NCI-H2196 treated with DMSO at 0.1 percent for 48 hours (cell line): ENCODE data around the gene CDKN2AIPNL.

Experiments
- DNase-seq: peaks from one replicate; lab custom pipeline; 2025; ENCODE audit not compliant: unreplicated experiment; lab: John Stamatoyannopoulos, UW

The CDKN2AIPNL gene, protein sequence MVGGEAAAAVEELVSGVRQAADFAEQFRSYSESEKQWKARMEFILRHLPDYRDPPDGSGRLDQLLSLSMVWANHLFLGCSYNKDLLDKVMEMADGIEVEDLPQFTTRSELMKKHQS

DNA sequence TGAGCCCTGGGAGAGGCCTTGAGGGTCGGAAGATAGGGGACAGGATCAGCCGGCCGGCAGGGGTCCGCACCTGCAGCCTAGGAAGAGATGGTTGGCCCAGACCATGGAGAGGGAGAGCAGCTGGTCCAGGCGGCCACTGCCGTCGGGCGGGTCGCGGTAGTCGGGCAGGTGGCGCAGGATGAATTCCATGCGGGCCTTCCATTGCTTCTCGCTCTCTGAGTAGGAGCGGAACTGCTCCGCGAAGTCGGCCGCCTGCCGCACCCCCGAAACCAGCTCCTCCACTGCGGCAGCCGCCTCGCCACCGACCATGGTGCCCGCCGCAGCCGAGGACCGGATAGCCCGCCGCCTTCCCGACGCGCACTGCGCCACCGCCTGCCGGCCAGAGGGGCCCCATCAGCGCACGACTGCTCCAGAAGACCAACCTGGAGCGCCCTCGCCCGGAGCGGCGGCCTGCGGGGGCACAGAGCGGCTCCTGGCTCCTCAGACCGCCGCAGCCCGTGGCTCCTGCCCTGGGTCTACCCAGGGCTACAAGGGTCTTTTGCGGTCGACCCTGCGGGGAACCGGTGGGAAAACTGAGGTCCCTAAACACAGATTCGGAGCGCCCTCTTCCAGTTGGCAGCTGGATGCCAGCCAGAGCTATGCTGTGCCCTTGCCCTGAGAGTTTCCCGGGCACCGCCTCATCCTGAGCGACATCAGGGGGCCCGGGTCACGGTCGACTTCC is at the start of gene CDKN2AIPNL:
Gene CDKN2AIPNL (minus strand): TSS at position 336 of the 721 bp plus-strand sequence. CDS start 27 bp downstream, at position 309.
- peak; percentile 82 for DNase-seq

DNA sequence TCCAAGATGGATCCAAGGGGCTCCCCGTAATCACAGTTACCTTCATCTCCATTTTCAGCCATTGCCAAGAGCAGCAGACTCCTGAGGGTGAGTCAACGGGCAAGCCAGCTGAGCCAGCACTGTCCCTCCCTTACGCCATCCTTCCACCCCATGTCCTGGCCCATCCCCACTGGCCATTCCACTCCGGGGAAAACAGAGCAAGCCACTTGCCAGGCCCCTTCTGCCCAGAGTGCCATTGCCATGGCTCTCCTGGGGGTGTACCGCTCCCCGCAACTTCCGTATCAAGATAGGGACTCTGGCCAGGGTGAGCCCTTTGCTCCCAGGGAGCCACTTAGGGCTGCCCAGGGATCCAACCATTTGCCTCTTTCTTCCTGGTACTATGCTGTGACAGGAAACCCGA is 48.9 kb upstream of the CDKN2AIPNL start:
- DNase-seq, result no peak

DNA sequence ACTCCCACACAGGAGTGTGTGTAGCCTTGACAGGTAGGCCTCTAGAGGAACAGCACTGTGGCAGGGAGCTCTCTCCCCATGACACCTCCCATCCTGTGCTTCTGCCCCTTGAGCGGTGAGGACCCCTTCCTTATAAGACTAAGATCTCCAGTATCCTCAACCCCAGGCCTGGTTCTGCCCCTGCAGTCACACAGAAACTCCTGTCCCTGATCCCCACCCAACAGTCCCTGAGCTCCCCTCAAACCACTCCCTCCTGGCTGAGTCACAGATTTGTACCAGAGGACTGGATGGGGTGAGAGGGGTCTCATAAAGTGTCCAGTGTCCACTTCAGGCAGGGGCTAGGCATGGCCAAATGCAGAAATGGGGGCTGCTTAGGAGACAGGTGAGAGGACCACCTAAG is 47.8 kb upstream of the CDKN2AIPNL start:
- no peak for DNase-seq

DNA sequence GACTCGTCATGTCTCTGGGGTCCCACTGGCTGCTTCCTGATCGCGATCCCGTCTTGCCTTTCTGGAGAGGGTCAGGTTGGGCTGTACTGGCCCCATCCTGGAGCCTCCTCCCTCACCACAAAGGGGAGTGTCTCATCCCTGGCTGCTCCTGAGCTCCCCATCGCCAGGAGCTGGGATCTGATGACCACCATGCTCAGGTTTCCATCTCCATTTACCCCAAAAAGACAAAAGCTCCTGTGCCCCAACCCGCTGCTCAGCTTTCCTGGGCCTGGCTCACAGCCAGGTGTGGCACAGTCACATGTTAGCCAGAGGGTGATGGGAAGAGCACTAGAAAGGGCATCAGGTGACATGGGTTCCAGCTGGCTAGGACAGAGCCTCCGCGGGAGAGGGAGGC is 47.3 kb upstream of the CDKN2AIPNL start:
- DNase-seq, result no peak

DNA sequence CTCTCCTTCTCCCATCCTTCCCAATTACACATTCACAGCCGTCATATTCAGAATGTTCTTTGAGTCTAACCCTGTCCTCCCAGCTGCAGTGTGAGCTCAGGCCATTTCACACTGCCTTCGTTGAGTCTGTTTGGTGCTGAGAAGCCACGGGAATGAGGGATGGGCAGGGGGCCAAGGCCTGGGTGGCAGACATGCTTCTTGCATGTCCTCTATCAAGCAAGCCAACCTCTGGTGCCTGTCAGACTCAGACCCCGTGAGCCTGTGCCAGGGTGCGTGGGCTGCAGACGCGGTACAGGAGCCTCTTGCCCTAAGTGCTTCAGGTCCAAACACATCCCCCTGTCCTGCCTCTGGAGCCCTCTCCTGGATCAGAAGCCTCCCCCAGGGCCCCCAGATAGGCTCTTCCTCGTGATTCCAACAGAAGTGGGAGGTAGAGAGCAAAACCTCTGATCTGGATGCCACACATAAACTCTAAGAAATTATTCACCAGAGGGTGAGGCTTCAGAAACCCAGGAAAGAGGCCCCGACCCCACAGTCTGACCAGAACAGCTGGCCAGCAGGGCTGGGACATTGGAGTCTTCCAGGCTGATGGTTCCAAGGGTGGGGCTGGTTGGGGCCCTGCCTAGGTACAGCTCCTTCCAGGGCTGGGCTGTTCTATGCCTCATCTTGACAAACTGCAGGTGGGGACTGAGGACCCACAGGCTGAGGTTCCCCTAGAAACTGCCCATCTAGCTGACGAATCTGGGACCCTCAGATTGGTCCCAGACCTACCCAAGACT is 46.7 kb upstream of the CDKN2AIPNL start:
- no peak for DNase-seq

DNA sequence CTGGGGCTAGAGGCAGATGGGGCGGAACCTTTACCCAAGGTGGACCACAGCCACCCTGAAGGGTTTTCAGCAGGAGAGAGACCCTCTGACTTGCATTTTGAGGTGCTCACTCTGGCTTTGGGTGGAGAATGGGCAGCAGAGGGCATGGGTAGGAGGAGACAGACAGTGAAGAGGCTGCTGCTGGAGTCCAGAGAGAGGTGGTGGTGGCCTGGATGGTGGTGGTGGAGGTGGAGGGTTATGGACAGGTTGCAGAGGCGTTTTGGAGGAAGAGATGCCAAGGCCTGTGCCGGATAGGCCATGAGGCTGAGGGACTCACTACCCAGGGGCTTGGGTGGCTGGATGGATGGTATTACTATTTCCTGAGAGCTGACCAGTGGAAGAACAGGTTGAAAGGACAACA is 46.1 kb upstream of the CDKN2AIPNL start:
- DNase-seq, result no peak

DNA sequence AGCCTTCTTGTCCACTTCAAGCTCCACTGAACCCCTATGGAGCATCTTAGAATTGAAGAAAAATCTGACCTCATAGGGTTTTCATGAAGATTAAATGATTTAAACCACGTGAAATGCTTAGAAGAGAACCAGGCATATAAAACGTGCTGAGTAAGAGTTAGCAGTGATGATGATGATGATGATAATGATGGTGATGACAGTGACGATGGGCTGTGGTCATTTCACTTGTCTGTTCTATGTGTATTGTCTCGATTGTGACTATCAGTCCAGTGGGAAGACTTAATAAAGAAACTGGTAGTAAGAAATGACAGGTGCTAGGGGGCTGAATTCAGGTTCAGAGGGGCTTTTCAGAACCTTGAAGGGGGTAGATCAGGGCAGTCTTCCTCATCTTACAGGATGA is 45.1 kb upstream of the CDKN2AIPNL start:
- no peak for DNase-seq

DNA sequence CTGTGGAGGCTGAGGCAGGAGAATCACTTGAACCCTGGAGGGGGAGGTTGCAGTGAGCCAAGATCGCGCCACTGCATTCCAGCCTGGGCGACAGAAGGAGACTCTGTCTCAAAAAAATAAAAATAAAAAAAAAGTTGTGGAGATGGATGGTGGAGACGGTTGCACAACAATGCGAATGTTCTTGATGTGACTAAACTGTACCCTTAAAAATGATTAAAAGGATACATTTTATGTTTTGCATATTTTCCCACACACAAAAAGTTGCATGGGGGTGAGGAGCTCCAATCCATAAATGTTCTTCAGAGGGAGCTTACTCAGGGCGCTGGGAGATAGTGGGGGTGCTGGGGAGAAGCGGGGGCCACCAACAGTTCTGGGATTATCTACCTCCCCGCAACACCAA is 43.8 kb upstream of the CDKN2AIPNL start:
- DNase-seq, result no peak

DNA sequence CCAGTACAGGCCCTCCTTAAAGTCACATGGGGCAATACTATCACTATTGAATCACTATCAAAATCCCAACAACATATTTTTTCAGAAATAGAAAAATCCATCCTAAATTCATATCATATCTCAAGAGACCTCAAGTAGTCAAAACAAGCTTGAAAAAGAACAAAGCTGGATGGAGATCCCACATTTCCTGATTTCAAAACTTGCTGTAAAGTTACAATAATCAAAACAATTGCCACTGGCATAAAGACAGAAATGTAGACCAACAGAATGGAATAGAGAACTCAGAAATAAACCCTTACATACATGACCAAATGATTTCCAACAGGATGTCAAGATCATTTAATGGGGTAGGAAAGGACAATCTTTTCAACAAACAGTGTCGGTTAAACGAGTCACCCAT is 41.3 kb upstream of the CDKN2AIPNL start:
- no peak for DNase-seq

DNA sequence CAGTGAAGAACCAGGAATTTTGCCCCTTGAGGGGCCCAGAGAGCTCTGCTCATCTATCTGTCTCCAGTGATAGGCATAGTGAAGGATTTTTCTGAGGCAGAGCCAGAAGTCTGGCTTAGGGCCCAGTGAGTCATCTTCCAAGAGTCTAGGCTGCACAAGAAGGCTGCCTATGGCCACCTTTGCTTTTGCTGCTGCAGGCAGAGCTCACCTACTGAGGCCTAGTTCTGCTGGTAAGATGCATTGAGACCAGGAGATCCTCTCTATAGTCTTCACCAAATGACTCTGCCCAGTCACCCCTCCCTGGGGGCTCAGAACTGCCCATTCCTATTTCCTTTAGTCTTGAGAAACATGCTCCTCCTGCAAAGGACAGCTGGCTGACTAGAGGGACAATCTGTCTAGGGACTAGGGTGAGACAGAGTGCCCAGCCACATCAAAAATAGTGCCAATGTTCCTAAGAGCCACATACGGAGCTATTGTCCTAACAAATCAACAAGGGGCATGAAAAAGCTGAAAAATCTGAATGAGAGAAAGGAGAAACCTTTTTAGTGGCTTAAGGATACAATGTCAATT is 40.3 kb upstream of the CDKN2AIPNL start:
- DNase-seq, result peak; percentile 33

DNA sequence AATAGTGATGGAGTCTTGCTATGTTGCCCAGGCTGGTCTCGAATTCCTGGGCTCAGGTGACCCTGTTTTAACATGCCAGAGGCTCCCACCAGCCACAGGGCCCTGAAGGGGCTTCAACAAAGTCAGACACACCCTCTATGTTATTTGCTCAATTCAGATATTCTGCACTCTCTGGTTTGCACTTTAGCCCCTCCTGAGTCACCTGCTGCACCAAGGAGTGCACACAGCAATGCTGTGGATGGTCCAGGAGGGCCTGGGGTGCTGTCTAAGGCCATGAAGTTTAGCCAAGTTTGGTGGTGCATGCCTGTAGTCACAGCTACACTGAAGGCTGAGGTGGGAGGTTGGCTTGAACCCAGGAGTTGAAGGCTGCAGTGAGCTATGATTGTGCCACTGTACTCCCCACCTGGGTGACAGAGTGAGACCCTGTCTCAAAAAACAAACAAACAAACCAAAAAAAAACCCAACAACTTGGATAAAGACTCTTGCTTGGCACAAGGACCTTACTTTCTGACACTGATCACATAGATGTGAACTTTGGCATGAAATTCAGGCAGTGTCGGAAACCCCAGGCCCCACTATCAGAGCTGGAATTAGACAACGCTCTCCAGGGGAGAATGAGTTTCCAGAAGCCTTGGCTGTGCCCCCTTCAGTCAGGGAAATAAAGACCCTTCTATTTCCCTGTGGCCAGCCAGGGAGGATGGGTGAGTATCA is 39.7 kb upstream of the CDKN2AIPNL start:
- DNase-seq, result no peak

DNA sequence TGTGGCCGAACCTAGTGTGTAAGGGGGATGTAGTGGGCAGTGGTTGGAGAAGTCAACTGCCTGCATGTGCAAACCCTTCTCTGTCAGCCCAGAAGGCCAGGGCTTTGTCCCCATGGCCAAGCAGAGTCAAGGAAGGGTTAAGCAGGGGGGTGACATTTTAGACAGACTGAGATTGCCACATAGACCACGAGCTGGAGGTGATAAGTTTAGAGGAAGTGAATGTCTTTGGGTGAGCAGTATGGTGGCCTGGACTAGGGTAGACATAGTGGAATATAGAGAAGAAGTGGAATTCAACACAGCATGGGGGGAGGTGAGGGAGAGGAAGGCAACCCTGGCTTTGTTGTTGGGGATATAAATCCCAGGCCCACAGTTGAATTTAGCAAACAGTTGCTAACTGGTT is 38.7 kb upstream of the CDKN2AIPNL start:
- no peak for DNase-seq

DNA sequence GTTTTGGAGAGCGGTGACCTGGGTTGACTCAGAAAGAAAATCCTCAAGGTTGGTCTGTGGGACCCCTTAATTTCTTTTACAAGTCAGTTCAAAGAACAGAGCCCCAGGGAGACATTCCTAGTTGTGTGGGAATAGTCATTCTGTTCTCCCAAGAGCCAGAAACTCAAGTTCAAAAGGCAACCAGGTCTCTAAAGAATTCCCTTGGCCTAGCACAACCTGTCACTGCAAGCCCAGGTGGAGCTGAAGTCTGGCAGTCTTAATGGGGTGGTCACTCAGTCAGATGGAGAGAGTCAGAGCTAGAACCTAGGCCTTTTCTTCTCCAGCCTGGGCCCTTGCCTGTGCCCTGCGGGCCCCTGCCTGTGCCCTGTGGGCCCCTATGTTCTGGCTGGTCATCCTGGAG is 37.5 kb upstream of the CDKN2AIPNL start:
- DNase-seq, result no peak

DNA sequence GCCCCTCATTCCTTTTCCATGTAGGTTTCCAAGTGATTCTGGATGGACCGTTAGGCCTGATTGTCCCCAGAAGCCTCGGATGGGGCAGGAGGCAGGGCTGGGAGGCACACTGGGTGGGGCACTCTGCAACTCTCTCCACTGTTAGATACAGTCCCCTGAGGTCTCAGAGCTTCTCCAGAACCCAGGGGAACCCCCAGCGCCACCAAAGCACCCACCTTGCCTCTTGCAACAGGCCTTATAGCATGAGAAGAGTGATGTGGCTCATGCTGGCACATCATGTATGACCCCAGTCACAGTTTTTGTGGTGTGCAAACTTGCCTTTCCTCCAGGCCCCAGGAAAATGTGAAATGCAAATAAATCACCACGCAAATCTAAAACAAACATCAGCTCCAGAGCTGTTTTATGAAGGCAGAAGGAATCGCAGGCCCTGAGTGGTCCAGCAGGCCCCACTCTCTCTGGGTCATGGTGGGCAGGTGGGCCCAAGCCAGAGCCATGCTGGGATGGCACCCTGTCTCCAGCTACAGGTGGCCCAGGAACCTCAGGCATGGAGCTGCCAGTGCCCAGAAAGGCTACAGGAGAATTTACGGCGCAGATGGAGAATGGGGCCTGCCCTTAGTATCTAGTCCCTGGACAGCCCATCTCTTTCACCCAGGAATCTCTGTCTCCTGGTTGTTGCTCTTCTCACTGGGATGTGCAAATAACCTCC is 36.3 kb upstream of the CDKN2AIPNL start:
- no peak for DNase-seq

DNA sequence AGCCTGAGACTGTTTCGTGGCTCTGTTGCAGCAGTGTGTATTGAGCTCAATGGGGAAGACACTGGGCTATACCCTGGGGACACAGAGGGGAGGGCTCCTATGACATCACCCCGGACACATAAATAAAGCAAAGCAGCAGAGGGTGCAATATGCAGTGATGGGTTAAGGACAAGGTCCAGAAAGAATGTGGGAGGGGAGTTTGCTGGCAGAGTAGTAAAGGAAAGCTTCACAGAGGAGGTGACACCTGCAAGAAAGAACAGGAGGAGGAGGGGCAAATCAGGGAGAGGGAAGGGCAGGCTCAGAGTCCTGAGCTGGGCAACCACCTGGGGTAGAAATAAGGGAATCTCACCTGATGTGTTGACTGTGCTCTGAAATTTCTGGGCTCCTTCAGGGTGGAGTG is 35.3 kb upstream of the CDKN2AIPNL start:
- DNase-seq, result no peak

DNA sequence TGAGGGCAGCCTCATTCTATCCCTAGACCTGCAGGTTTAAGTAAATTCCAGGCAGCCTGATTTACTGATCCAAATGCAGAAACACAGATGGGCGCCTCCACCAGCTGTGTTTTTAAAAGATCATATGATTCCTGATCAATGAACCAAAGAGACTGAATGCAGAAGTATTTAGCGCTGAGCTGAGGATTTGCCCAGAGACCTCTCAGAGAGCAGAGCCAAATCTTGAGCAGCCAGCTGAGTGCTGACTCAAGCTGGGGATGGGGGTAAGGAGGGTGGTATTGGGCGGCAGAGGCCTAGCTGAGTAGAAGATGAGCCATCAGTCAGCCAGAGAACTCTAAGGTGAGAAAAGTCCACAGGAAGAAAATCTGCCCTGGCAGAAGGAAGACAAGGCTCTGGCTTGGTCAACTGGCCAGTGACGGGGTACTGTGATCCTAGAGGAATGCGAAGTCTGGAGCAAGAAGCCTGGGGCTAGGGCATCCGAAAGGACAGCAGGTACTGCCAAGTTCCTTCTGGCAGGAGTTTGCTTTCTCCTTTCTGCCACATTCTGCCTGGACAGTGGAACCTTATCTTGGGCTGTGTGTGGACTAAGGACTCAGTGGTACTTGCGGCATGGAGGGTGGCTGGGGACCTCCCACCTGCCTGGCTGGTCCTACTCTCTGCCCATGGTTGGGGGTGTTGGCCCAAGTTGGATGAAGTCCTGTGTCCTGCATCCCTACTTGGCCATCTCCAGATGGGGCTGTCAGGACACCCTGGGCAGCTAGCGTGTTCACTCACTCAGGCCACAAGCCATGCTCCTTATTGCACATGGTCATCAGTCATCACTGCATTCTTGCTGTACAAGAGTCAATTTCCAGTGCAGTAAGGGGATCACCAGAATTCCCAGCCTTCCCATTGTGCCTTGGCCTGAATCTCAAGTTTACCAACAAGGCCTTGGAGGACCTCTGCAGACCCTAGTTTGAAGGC is 34.5 kb upstream of the CDKN2AIPNL start:
- DNase-seq, result no peak

DNA sequence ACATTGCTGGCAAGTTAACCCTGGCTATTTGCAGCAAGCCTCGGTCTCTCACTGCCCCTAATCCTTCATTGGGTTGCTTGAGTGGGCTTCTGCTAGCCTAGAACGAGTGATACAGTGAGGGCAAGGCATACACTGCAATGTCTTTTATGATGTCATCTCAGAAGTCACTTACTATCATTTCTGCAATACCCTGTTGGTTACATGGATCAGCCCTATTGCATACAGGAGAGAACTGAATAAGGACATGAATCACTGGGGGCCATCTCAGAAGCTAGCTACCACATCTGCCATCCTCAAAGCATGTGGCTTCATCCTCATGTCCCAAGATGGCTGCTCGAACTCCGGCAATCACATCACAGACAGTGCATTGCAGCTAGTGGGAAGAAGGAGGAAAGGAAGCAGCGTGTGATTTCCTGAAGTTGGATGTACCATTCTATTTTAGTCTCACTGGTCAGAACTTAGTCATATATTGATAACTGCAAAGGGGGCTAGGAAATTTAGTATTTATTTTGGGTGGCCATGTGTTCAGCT is 33.3 kb upstream of the CDKN2AIPNL start:
- DNase-seq, result no peak

DNA sequence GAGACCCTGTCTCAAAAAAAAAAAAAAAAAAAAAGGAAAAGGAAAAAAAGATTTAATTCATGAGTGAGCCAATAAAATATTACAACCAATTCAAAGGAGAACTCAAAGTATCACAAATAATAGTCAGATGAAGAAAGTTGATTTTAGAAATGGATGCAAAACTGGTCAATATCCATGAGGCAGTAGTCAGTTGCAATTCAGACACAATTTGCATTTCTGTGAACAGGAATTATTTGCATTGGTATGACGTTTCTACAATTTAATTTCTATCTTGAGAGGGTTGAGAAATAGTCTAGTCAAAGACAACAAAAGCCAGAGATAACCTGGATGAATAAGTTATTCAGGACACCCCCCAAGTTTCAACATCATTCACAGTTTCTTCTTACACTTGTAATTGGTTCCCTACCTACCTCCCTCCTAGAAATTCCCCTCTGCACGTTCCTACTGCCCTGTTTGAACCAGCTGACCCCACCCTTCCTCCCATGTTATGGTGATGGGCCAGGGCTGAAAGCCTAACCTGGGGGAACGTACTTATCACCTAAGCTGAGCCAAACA is 28.6 kb upstream of the CDKN2AIPNL start:
- no peak for DNase-seq

DNA sequence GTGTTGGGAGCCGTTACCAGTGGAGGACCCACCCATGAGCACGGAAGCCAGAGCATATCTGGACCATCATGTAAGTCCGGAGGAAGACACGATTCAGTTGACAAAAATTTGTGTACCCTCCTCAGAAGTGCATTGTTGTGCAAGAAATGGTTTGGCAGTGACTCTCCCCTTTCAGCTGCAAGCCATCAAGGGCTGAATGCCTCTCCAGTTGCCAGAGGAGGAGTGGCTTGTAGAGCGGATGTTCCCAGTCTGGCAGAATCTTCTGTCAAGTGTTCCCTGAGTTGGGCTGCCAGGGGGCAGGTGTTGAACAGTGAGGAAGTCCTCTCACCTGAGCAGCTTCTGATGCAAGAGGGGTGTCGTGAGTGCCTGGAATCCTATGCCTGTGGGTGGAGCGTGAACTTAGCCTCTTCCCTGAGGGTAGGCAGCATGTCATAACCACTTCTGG is 27.6 kb upstream of the CDKN2AIPNL start:
- DNase-seq, result peak; percentile 95
